Measurements from ENCODE around the gene SH2D3C. TPM values are rescaled to one million over a fixed set of nuclear protein-coding genes. Genes with fewer than 3 reads are reported as not detected.

Gene SH2D3C
- total and polyA plus RNA-seq, 10 of the 15 experiments (the other 5 are each of a cell fraction or from before 2014, with no cell fraction given), result 1.2 to 23.5 (median 16.2) TPM

DNA sequence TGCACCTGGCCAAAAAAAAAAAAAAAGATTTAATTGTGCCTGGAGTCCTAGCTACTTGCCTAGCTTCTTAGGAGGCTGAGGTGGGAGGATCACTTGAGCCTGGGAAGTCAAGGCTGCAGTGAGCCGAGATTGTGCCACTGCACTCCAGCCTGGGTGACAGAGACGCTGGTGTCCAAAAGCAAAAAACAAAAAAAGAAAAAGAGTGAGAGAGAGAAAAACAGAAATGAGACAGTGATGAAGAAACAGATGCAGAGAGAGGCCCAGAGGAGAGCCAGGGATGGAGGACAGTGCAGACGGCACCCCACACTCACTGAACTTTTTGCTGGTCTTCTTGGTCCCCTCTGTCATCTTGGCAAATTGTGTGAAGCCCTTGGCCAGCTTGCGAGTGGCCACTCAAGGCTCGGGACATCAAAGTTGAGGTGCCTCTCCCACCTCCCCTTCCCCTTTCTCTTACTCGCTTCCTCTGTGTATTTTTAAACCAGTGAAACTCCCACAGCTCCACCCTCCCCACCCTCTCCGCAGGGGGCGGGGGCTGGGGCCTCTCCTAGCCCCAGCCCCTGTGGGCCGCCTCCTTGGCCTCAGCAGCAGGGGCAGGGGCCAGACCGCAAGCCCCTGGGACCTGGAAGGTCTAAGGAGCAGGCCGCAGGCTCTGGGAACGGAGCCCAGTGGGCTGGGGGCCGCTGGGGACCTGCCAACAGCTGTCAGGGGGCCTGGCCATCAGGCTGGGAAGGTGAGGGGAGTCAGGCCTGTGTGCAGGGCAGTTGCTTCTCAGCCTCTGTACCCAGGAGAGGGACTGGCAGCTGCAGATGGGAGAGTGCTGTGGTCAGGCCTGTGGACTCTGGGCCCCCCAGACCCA, at the start of gene SH2D3C (continued):
- TF ChIP-seq, protein P1, sequence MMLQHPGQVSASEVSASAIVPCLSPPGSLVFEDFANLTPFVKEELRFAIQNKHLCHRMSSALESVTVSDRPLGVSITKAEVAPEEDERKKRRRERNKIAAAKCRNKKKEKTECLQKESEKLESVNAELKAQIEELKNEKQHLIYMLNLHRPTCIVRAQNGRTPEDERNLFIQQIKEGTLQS (IDR thresholded peaks at IDR 0.05; ENCODE audit: borderline replicate concordance, extremely low read depth, low read depth, low read length), result no peak
- TF ChIP-seq, protein P2, sequence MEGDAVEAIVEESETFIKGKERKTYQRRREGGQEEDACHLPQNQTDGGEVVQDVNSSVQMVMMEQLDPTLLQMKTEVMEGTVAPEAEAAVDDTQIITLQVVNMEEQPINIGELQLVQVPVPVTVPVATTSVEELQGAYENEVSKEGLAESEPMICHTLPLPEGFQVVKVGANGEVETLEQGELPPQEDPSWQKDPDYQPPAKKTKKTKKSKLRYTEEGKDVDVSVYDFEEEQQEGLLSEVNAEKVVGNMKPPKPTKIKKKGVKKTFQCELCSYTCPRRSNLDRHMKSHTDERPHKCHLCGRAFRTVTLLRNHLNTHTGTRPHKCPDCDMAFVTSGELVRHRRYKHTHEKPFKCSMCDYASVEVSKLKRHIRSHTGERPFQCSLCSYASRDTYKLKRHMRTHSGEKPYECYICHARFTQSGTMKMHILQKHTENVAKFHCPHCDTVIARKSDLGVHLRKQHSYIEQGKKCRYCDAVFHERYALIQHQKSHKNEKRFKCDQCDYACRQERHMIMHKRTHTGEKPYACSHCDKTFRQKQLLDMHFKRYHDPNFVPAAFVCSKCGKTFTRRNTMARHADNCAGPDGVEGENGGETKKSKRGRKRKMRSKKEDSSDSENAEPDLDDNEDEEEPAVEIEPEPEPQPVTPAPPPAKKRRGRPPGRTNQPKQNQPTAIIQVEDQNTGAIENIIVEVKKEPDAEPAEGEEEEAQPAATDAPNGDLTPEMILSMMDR (IDR thresholded peaks at IDR 0.05 in 2 of 3, conservative IDR thresholded peaks at IDR 0.05 in 1 of 3; ENCODE audit: control insufficient read depth in 2 of 3, extremely low read depth in 1 of 3, insufficient read depth in 1 of 3, low read depth in 3 of 3, low read length in 3 of 3), result no peak
- TF ChIP-seq CHD2 (IDR thresholded peaks at IDR 0.05; ENCODE audit: borderline replicate concordance, low read depth, low read length) (no peak), KAT2A (conservative IDR thresholded peaks at IDR 0.05; ENCODE audit: control insufficient read depth, low read depth, low read length) (no peak), SMAD1 (IDR thresholded peaks at IDR 0.05; ENCODE audit: low read depth, partially characterized antibody) (no peak), SRF (IDR thresholded peaks at IDR 0.05; ENCODE audit: low read depth in 2 of 2, low read length in 2 of 2) (0 out of 4 replicates have a peak, but pooled peaks of 1 of the 2 experiments have one; percentile 16), IRF3 (IDR thresholded peaks at IDR 0.05) (no peak), ZNF384 (IDR thresholded peaks at IDR 0.05; ENCODE audit: borderline replicate concordance, low read depth, low read length) (no peak), SIX5 (IDR thresholded peaks at IDR 0.05; ENCODE audit: low read depth, low read length, severe bottlenecking) (no peak), CHD4 (IDR thresholded peaks at IDR 0.05) (no peak), IKZF1 (conservative IDR thresholded peaks at IDR 0.05) (no peak; the same call in 1 of the 2 replicates), BCLAF1 (IDR thresholded peaks at IDR 0.05) (no peak), ZNF622 (IDR thresholded peaks at IDR 0.05) (no peak), POU2F2 (IDR thresholded peaks at IDR 0.05; ENCODE audit: borderline replicate concordance, low read depth, low read length) (no peak), CREM (IDR thresholded peaks at IDR 0.05; ENCODE audit: low read depth) (no peak; the same call in 1 of the 2 replicates), SUZ12 (IDR thresholded peaks at IDR 0.05; ENCODE audit: unreplicated experiment) (no peak), ATF7 (IDR thresholded peaks at IDR 0.05; ENCODE audit: low read depth) (no peak), EZH2 (IDR thresholded peaks at IDR 0.05; ENCODE audit: borderline replicate concordance, control insufficient read depth, low read depth, low read length) (no peak), MEF2A (IDR thresholded peaks at IDR 0.05; ENCODE audit: insufficient read depth, low read depth, low read length) (peak; percentile 63; the same call in 1 of the 2 replicates), WRNIP1 (IDR thresholded peaks at IDR 0.05; ENCODE audit: borderline replicate concordance, low read depth, low read length) (no peak)
- TF ChIP-seq, protein P3, sequence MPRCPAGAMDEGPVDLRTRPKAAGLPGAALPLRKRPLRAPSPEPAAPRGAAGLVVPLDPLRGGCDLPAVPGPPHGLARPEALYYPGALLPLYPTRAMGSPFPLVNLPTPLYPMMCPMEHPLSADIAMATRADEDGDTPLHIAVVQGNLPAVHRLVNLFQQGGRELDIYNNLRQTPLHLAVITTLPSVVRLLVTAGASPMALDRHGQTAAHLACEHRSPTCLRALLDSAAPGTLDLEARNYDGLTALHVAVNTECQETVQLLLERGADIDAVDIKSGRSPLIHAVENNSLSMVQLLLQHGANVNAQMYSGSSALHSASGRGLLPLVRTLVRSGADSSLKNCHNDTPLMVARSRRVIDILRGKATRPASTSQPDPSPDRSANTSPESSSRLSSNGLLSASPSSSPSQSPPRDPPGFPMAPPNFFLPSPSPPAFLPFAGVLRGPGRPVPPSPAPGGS (IDR thresholded peaks at IDR 0.05; ENCODE audit: borderline replicate concordance, insufficient read depth, low read depth, low read length, poor library complexity, severe bottlenecking), result peak; percentile 47

Measured in GM12878 (cell line).